ENCODE data around the gene SNN.

SNN gene

DNA sequence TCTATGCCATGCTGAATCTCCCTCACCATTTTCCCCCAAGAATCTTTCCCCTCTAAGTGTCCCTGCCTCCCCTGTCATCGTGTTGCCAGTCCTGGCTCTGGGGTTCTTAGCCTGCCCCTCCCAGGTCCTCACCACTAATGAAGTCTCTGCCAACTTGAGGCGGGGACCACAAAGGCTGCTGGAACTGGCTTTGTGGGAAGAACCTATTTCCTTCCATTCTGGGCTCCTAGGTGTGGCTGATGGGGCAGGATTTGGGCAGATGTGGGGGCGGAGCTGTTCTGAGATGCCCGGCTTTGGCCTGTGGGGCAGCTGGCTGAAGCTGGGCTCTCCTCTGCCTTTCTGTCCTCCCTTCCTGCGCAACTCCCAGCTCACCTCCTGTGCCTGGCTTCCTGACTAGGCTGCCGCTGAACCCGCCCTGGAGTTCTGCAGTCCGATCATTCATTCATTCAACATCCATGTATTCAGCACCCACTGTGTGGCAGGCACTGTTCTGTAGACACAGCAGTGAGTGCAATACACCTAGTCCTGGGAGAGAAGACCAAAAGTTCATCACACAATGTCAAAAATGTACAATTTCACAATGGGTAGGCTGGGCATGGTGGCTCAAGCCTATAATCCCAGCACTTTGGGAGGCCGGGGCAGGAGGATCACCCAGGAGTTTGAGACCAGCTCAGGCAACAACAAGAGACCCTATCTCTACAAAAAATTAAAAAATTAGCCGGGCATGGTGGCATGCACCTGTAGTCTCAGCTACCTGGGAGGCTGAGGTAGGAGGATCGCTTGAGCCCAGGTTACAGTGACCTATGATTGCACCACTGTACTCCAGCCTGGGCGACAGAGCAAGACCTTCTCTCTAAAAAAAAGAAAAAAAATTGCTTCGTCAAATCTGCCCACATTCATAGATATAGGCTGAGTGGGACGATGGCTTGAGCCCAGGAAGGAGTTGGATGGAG lies 1.9 kb upstream of the SNN start:
- in situ Hi-C loops (cut with MboI; ENCODE audit: low sequenced_read_pairs): no loop called here

- in situ Hi-C loops (cut with MboI; ENCODE audit: low sequenced_read_pairs): no loop called here
Measured at GRCh38 chr16:11667221-11667823, 933 bp upstream of the SNN start.

DNA sequence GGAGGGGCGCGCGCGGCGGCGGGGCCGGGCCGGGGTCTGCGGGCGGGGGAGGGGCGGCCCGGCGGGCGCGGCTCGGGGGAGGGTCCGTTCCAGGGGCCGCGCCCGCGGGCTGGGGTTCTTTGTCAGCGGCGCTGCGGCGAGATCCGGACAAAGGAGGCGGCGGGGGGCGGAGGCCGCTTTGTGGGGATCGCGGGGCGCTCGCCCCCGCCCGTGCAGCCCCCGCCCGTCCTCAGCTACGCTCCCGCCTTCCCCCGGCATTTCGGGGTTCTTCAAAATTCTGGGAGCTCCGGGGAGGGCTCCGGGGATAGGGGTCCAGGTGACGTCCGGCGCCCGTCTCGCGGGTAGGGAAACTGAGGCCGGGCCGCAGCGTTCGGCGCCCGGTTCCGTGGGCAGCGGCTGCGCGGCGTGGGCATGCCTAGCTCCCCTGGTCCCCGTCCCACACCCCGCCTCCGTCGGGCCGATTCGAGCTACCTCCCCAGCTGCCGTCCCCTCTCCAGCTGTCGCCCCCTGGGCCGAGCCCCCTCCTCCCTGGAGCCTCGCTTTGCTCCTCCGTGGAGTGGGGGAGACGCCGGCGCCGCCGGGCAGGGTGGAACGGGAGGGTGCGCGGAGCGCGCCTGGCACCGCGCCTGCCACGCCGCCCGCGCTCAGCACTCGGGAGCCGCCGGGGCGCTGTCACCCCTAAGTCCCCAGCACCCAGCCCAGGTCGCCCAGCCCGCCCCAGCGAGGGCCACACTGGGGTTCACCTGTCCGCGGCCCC lies 546 bp downstream of the SNN start:
- in situ Hi-C loops (cut with MboI; ENCODE audit: low sequenced_read_pairs): no loop called here

GRCh38 chr16:11669380-11670146 lies 1.3 kb downstream of the SNN start:
- in situ Hi-C loops (cut with MboI; ENCODE audit: low sequenced_read_pairs): no loop called here

GRCh38 chr16:11670171-11671131 lies 2.2 kb downstream of the SNN start:
- in situ Hi-C loops (cut with MboI; ENCODE audit: low sequenced_read_pairs): no loop called here

GRCh38 chr16:11671271-11671670 lies 3.0 kb downstream of the SNN start:
- in situ Hi-C loops (cut with MboI; ENCODE audit: low sequenced_read_pairs): no loop called here

DNA sequence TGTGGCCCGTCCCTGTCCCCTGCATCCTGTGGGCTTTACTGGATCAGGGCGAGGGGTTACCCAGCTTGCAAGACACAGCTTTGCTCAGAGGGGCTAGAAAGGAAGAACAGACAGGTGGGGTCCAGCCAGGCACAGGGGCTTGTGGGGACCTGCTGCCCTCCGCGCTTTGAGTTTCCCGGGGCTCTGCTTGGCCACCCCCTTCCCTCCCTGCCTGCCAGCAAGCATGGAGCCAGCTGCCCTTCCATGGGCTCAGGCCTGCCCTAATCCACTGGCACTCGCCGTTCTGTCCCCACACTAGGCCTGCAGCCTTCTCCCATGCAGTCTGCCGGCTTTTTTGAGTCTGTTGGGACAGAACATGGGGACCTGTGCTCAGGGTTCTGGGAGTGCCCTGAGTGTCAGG lies 3.4 kb downstream of the SNN start:
- in situ Hi-C loops (cut with MboI; ENCODE audit: low sequenced_read_pairs): no loop called here

GRCh38 chr16:11672206-11673090 lies 4.2 kb downstream of the SNN start:
- in situ Hi-C loops (cut with MboI; ENCODE audit: low sequenced_read_pairs): no loop called here

DNA sequence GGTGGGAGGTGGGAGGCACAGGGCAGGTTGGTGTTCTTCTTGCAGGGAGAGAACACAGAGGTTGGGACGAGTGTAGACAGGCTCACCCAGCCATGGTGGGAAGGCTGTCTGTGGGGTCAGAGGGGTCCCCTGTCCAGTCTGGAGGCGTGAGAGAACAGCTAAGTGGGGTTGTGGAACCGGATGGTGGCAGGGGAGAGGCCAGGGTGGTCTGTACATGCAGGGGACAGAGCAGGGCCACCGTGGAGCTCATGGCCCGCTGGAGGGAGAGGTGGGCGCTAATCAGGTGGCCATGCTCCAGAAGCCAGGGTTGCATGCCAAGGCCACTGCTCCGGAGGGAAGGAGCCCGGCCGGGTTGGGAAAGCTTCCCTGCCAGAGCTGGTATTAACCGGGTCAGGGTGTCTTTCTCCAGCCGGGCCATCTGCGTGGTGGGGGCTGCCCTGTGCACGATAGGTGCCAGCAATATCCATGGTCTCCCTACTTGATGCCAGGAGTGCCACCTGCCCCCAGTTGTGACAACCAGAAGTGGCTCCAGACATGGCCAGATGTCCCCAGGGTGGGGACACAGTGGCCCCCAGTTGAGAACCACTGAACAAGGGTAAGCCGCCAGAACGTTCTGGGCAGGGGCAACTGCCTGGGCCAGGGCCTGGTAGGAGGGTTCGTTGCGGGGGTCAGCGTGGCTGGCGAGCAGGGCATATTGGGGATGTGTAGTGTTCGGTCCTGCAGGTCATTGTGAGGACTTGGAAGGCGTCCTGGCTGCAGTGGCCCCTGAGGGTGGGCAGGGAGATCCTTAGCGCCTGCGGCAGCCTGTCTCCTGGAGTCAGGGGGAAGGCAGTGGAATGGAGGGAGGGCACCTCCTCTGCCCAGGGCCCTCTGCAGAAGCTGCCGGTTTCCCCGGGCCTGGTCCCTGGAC lies 5.1 kb downstream of the SNN start:
- in situ Hi-C loops (cut with MboI; ENCODE audit: low sequenced_read_pairs): no loop called here

DNA sequence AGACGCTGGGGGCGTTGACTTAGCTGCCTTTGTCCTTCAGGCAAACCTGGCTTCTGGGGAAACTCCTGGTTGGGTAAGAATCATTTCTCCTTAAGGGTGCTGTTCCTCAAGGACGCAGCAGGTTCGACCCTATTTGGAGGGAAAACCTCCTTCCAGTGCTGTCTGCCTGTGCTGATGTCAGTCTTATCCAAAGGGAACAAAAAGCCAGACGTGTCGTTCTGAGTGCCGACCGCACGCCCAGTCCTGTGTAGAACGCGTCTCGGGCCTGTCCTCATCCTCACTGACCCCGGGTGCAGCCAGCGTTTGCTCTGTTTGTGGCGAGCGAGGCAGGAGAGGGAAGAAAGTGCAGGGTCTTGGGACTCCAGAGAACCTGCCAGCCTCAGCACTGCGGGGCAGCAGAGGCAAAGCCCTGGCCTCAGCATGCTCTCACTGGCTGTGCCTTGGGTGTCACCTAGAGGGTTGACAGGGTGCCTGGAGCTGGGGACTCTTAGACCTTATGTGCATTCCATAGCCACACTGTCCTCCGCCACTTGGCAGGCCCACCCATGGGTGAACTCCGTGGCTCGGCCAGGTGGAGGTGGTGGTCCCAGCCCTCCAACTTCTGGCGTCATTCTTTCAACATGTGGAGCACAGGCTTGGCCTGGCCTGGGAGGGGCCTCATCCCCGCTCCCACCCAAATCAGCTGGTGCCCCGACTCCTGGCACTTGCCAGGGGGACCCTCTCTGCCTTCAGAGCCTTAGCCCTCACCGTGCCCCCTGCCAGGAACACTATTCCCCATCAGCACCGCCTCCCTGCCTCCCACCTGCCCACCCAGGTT lies 6.0 kb downstream of the SNN start:
- in situ Hi-C loops (cut with MboI; ENCODE audit: low sequenced_read_pairs): no loop called here

- in situ Hi-C loops (cut with MboI; ENCODE audit: low sequenced_read_pairs): no loop called here
Measured at GRCh38 chr16:11674818-11675560, 6.7 kb downstream of the SNN start.

DNA sequence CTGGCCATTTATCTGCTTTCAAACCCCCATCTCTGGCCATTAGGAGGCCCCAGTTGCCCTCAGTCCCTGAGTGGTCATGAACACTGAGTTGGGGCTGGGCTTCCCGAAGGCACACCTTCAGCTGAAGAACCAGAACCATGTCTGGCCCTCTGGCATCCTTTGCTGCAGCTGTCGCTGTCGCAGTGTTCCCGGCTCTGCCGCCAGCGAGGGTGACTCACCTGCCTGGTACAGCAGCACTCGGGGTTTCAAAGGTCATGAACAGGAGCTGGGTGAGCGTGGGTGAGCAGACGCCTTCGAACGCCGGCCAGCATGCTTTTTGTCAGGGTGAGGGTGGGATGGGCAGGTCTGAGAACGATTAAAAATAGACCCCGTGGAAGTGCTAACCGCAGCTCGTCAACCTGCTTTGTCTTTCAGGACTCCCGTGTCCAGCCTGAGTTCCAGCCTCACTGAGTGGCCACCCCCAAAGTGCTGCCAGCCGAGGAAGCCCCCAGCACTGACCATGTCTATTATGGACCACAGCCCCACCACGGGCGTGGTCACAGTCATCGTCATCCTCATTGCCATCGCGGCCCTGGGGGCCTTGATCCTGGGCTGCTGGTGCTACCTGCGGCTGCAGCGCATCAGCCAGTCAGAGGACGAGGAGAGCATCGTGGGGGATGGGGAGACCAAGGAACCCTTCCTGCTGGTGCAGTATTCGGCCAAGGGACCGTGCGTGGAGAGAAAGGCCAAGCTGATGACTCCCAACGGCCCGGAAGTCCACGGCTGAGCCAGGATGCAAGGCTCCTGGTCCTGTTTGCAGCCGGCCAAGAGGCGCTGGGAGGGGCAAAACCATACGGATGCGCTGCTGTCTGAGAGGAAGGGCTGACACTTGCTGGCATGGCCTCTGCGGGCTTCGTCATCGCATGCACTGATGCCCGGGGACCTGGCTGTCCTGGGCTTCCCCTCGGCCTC lies 7.6 kb downstream of the SNN start:
- in situ Hi-C loops (cut with MboI; ENCODE audit: low sequenced_read_pairs): no loop called here

- in situ Hi-C loops (cut with MboI; ENCODE audit: low sequenced_read_pairs): no loop called here
Measured at GRCh38 chr16:11676799-11677198, 8.5 kb downstream of the SNN start.

DNA sequence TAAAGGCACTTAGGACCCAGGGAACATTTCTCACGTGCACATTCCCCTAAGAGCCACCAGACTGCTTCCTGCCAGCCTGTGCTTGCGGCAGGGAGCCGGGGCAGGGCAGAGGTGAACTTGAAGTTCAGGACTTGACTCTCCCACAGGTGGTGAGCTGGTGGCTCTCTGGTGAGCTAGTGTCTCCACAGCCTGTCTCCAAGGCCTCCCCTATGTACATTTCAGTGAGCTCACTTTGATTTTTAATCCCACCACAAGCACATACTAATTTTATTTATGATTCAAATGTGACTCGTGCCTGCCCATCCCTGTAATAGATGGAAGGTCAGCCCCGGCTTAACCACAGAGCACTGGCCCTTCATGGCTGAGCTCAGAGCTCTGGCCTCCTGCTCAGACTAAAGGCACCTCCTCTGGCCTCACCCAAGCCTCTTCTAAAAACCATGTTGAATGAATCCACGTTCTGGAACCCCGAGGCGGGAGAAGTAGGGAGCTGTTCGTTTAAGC lies 9.2 kb downstream of the SNN start:
- in situ Hi-C loops (cut with MboI; ENCODE audit: low sequenced_read_pairs): no loop called here

Measured in HL-60/S4 treated with phorbol 12-myristate 13-acetate at 8.2 ng/mL for 4 days and 3 days (cell line).